A549 (cell line): ENCODE results near the gene KCNQ1OT1. TPM values are rescaled to one million over a fixed set of nuclear protein-coding genes. Genes with fewer than 3 reads are reported as not detected.

Source experiments
- ATAC-seq, 2 experiments: fragments of 200-7000 bp in 1 of 2; fragments of >200 bp in 1 of 2; cut with Nextera tagmentation in 1 of 2; cut with Tn5 transposase in 1 of 2; 3 replicates each; pipeline versions ENCODE4 v1.8.0 to v1.9.1; 2018 to 2020; ENCODE audit warnings: mild to moderate bottlenecking in 1 of 2, moderate library complexity in 1 of 2
- CTCF ChIA-PET: fragments of 300-600 bp; sonication (Branson Sonifier 250); formaldehyde crosslinking; extraction: SDS; loops from one replicate; lab custom pipeline; 2021; ENCODE audit warnings: antibody characterized with exemption, inconsistent platforms; lab: Yijun Ruan, JAX
- POLR2A ChIA-PET: fragments of 350-600 bp; formaldehyde crosslinking; extraction: SDS; loops from one replicate; lab custom pipeline; 2021; ENCODE audit warnings: antibody characterized with exemption, inconsistent platforms; lab: Yijun Ruan, JAX
- DNase-seq, 2 experiments: peaks; one replicate each; pipeline versions ENCODE4 v3.0.0 to v3.0.0-alpha.2; 2011 to 2016; ENCODE audit warnings: low read depth in 1 of 2, low spot score in 1 of 2
- FAIRE-seq: peaks from 2 replicates; lab custom pipeline; 2011; peaks lifted over from hg19 to GRCh38; lab: Jason Lieb, UNC
- H3K27ac ChIP-seq, 2 experiments: fragments of >200 bp; sonication (Bioruptor Twin); formaldehyde crosslinking; 3 replicates each; pipeline ENCODE4 v1.5.1; 2016 to 2017
- H3K4me1 ChIP-seq: fragments of >200 bp; sonication (Bioruptor Twin); formaldehyde crosslinking; 3 replicates; pipeline ENCODE4 v1.6.1; 2016
- H3K4me2 ChIP-seq: fragments of >200 bp; sonication (Bioruptor Twin); formaldehyde crosslinking; 3 replicates; pipeline ENCODE4 v1.6.1; 2016
- H3K4me3 ChIP-seq: fragments of >200 bp; sonication (Bioruptor Twin); formaldehyde crosslinking; 3 replicates; pipeline ENCODE4 v1.5.1; 2016
- H3K9me3 ChIP-seq: fragments of >200 bp; sonication (Bioruptor Twin); formaldehyde crosslinking; 3 replicates; pipeline ENCODE4 v1.6.1; 2016
- BCL3 ChIP-seq: fragments of >200 bp; sonication (Bioruptor Twin); formaldehyde crosslinking; IDR thresholded peaks from 3 replicates; pipeline ENCODE4 v1.6.1; 2016
- CEBPB ChIP-seq, 2 experiments: fragments of >200 bp in 1 of 2; sonication (Bioruptor Twin) in 1 of 2; formaldehyde crosslinking in 1 of 2; IDR thresholded peaks; 2 replicates each; pipeline ENCODE4 v1.6.1; 2012 to 2016
- EHF ChIP-seq: fragments of 250-450 bp; sonication (Bioruptor Pico); IDR thresholded peaks from 2 replicates; pipeline ENCODE4 v1.5.0; 2020; ENCODE audit warnings: mild to moderate bottlenecking
- EHMT2 ChIP-seq: fragments of 200-600 bp; sonication (generic); IDR thresholded peaks from 2 replicates; pipeline ENCODE4 v1.6.1; 2016; ENCODE audit warnings: antibody characterized with exemption, low read depth, mild to moderate bottlenecking, moderate library complexity
- FOSL2 ChIP-seq, 2 experiments: fragments of 450-650 bp in 1 of 2; fragments of >200 bp in 1 of 2; sonication (Bioruptor Twin) in 1 of 2; formaldehyde crosslinking; IDR thresholded peaks; 2 replicates each; pipeline versions ENCODE4 v1.5.0 to v1.6.1; 2016 to 2020; ENCODE audit warnings: mild to moderate bottlenecking in 1 of 2, moderate library complexity in 1 of 2
- GATA3 ChIP-seq: IDR thresholded peaks from 2 replicates; pipeline ENCODE4 v1.6.1; 2012; ENCODE audit warnings: borderline replicate concordance
- HDAC2 ChIP-seq: fragments of 200-600 bp; sonication (generic); IDR thresholded peaks from 2 replicates; pipeline ENCODE4 v1.6.1; 2016
- HES2 ChIP-seq: fragments of >200 bp; sonication (Bioruptor Twin); formaldehyde crosslinking; IDR thresholded peaks from 2 replicates; pipeline ENCODE4 v1.6.1; 2016
- HEYL ChIP-seq: fragments of 250-450 bp; sonication (Bioruptor Pico); IDR thresholded peaks from 2 replicates; pipeline ENCODE4 v1.8.0; 2021; ENCODE audit warnings: mild to moderate bottlenecking, moderate library complexity
- HMGXB4 ChIP-seq: fragments of 250-450 bp; sonication (Bioruptor Pico); IDR thresholded peaks from 2 replicates; pipeline ENCODE4 v1.5.0; 2021; ENCODE audit warnings: mild to moderate bottlenecking, moderate library complexity, borderline replicate concordance
- HOXB13 ChIP-seq: fragments of 250-450 bp; sonication (Bioruptor Pico); IDR thresholded peaks from 2 replicates; pipeline ENCODE4 v1.5.0; 2020; ENCODE audit warnings: low read depth, mild to moderate bottlenecking, moderate library complexity
- JUNB ChIP-seq: fragments of >200 bp; sonication (Bioruptor Twin); formaldehyde crosslinking; IDR thresholded peaks from 2 replicates; pipeline ENCODE4 v1.6.1; 2016
- MAFK ChIP-seq: fragments of 450-650 bp; IDR thresholded peaks from 2 replicates; pipeline ENCODE4 v1.6.1; 2014; ENCODE audit not compliant: partially characterized antibody
- NFE2L2 ChIP-seq: fragments of 150-350 bp; conservative IDR thresholded peaks from 2 replicates; pipeline ENCODE4 v1.6.1; 2014; ENCODE audit warnings: low read length
- NR3C1 ChIP-seq: fragments of >200 bp; sonication (Bioruptor Twin); formaldehyde crosslinking; IDR thresholded peaks from 3 replicates; pipeline ENCODE4 v1.6.1; 2017
- POLR2A ChIP-seq: IDR thresholded peaks from 2 replicates; pipeline ENCODE4 v1.6.1; 2012; ENCODE audit warnings: mild to moderate bottlenecking, low read length
- RARB ChIP-seq: fragments of 250-450 bp; sonication (Bioruptor Pico); IDR thresholded peaks from 2 replicates; pipeline ENCODE4 v1.8.0; 2021; ENCODE audit warnings: mild to moderate bottlenecking, moderate library complexity
- REST ChIP-seq: fragments of 200-600 bp; sonication (generic); IDR thresholded peaks from 2 replicates; pipeline ENCODE4 v1.6.1; 2016; ENCODE audit warnings: antibody characterized with exemption, mild to moderate bottlenecking, moderate library complexity
- RNF2 ChIP-seq: fragments of 200-600 bp; sonication (generic); IDR thresholded peaks from 2 replicates; pipeline ENCODE4 v1.6.1; 2016; ENCODE audit warnings: low read depth, mild to moderate bottlenecking, antibody characterized with exemption, moderate library complexity, borderline replicate concordance
- SMC3 ChIP-seq: fragments of >200 bp; sonication (Bioruptor Twin); formaldehyde crosslinking; IDR thresholded peaks from 3 replicates; pipeline ENCODE4 v1.6.1; 2018; ENCODE audit warnings: inconsistent platforms
- TFCP2L1 ChIP-seq: fragments of 250-450 bp; sonication (Bioruptor Pico); IDR thresholded peaks from 2 replicates; pipeline ENCODE4 v1.5.0; 2021; ENCODE audit warnings: mild to moderate bottlenecking
- USF2 ChIP-seq: fragments of 450-650 bp; IDR thresholded peaks from 2 replicates; pipeline ENCODE4 v1.6.1; 2014; ENCODE audit warnings: antibody characterized with exemption
- ZC3H11A ChIP-seq: fragments of 450-650 bp; IDR thresholded peaks from 2 replicates; pipeline ENCODE4 v1.6.1; 2014; ENCODE audit warnings: antibody characterized with exemption, mild to moderate bottlenecking
- ZNF302 ChIP-seq: fragments of 250-450 bp; sonication (Bioruptor Pico); IDR thresholded peaks from 2 replicates; pipeline ENCODE4 v1.9.0; 2021; ENCODE audit warnings: inconsistent platforms, mild to moderate bottlenecking, moderate library complexity
- ZSCAN20 ChIP-seq: fragments of 250-450 bp; sonication (Bioruptor Pico); IDR thresholded peaks from 2 replicates; pipeline ENCODE4 v1.8.0; 2022; ENCODE audit warnings: mild to moderate bottlenecking, moderate library complexity
- WGBS: methylation state at CpG from one replicate; pipeline ENCODE4 v1.1.6; 2017; ENCODE audit errors: missing lambda C conversion rate; 5-methylcytosine and 5-hydroxymethylcytosine counted together
- polyA plus RNA-seq, 4 experiments: library from polyadenylated mRNA; depleted of rRNA in 3 of 4; stranded (reverse); fragments of >200 nt; fragmentation: RNase III in 1 of 4; extraction: RNeasy Plus Mini Kit Qiagen cat#74134 plus additional on column Dnase treatment in 1 of 4; gene quantifications; 2 replicates in 3 of 4; 3 replicates in 1 of 4; pipeline ENCODE4 v1.2.3, GENCODE V29; 2011 to 2017

The KCNQ1OT1 gene
- polyA plus RNA-seq, 2 of the 4 experiments (the other 2 are of a cell fraction) = 0.03 to 0.13 TPM

- TF ChIP-seq BCL3 (no peak), TFCP2L1 (CRISPR knock-in tag) (no peak), EHMT2 (no peak), ZC3H11A (no peak), JUNB (no peak), HMGXB4 (CRISPR knock-in tag) (no peak), POLR2A (no peak)
Measured at GRCh38 chr11:2706321-2706720, 6.5 kb upstream of the KCNQ1OT1 start (continued).

GRCh38 chr11:2704896-2705606, 5.3 kb upstream of the KCNQ1OT1 start:
- FAIRE-seq (no peak), ATAC-seq (no peak), DNase-seq (no peak)
- Histone ChIP-seq H3K4me1 (peaks cover 4% of the 10 kb centered on the region; the same call in 1 of the 3 replicates), H3K27ac (no peak overlapping the region), H3K4me3 (no peak overlapping the region), H3K4me2 (no peak overlapping the region), H3K9me3 (no peaks in the 10 kb centered on the region)
- CTCF ChIA-PET = interaction anchor here (0.8 to 0.9 kb wide), 2 partner anchors 174 to 183 kb away, joined by 3 to 4 read pairs; no protein-coding TSS in a partner anchor
- POLR2A ChIA-PET = no interaction called here
- 70% methylated on average over 14 of the region's 14 CpGs for WGBS
- TF ChIP-seq NFE2L2 (no peak), SMC3 (no peak), NR3C1 (no peak), HES2 (no peak), RARB (CRISPR knock-in tag) (no peak), CEBPB (IDR thresholded peaks at IDR 0.05) (no peak), USF2 (no peak), FOSL2 (IDR thresholded peaks at IDR 0.05) (no peak), FOSL2 (CRISPR knock-in tag; IDR thresholded peaks at IDR 0.05) (no peak), ZNF302 (CRISPR knock-in tag) (no peak), EHF (CRISPR knock-in tag) (no peak), REST (no peak), ZSCAN20 (CRISPR knock-in tag) (no peak), HEYL (CRISPR knock-in tag) (no peak), GATA3 (no peak), RNF2 (no peak), JUNB (no peak), MAFK (no peak), HDAC2 (no peak), HOXB13 (CRISPR knock-in tag) (no peak)
